Mucosa of gallbladder (tissue), 1 donor: ENCODE measurements around the gene SLFN12L. TPM values are rescaled to one million over a fixed set of nuclear protein-coding genes. Genes with fewer than 3 reads are reported as not detected.
"Not testable (repeated sequence)": the region's sequence is repeated elsewhere in the genome, so short reads cannot be mapped to it uniquely, and the experiment has no call there.

Experiments used
- DNase-seq: peaks from one replicate; pipeline ENCODE4 v3.0.0-alpha.2; 2020; ENCODE audit warnings: low spot score
- total RNA-seq: library from RNA; stranded (reverse); gene quantifications from one replicate; pipeline ENCODE4 v1.2.1, GENCODE V29; 2021
- donor health status: DM: no; HTN: no; CAD: no.

Gene SLFN12L
- 3.3 TPM for total RNA-seq

- DNase-seq = no peak
These were observed at the start of gene SLFN12L for GRCh38 chr17:35537601-35538141. TSS of gene SLFN12L (minus strand) at chr17:35537678. CDS start at chr17:35522364, 15,314 bp downstream.

- DNase-seq = no peak
These were observed 49.1 kb upstream of the SLFN12L start for GRCh38 chr17:35586569-35587073.

- DNase-seq = no peak
These were observed 46.6 kb upstream of the SLFN12L start for GRCh38 chr17:35584061-35584460.

GRCh38 chr17:35578929-35579432 lies 41.5 kb upstream of the SLFN12L start:
- no peak for DNase-seq

GRCh38 chr17:35578197-35578928 lies 40.9 kb upstream of the SLFN12L start, which contains the start of gene PEX12:
TSS of gene PEX12 (minus strand) at chr17:35578571. CDS start at chr17:35578021, 550 bp downstream.
- peak; percentile 92 for DNase-seq

- no peak for DNase-seq
These were observed 40.3 kb upstream of the SLFN12L start for GRCh38 chr17:35577830-35578196.

GRCh38 chr17:35575759-35576158 lies 38.3 kb upstream of the SLFN12L start:
- no peak for DNase-seq

GRCh38 chr17:35569405-35569804 lies 31.9 kb upstream of the SLFN12L start:
- no peak for DNase-seq

- no peak for DNase-seq
These were observed 31.1 kb upstream of the SLFN12L start for GRCh38 chr17:35568561-35568960.

GRCh38 chr17:35566968-35567367 lies 29.5 kb upstream of the SLFN12L start:
- DNase-seq = no peak

- DNase-seq = not testable (repeated sequence)
These were observed 25.7 kb upstream of the SLFN12L start for GRCh38 chr17:35563181-35563580.

GRCh38 chr17:35560703-35561102 lies 23.2 kb upstream of the SLFN12L start, which contains the start of gene SLFN14:
TSS of gene SLFN14 (minus strand) at chr17:35560819. CDS start at chr17:35558062, 2,757 bp downstream.
- no peak for DNase-seq

GRCh38 chr17:35559495-35560210 lies 22.2 kb upstream of the SLFN12L start:
- DNase-seq = no peak

GRCh38 chr17:35557353-35557752 lies 19.9 kb upstream of the SLFN12L start:
- no peak for DNase-seq

- no peak for DNase-seq
These were observed 18.2 kb upstream of the SLFN12L start for GRCh38 chr17:35555691-35556090.

- DNase-seq = no peak
These were observed 17.2 kb upstream of the SLFN12L start for GRCh38 chr17:35554668-35555067.

- no peak for DNase-seq
These were observed 15.8 kb upstream of the SLFN12L start for GRCh38 chr17:35553310-35553709.

GRCh38 chr17:35548978-35549377 lies 11.5 kb upstream of the SLFN12L start:
- DNase-seq = no peak

- DNase-seq = no peak
These were observed 10.8 kb upstream of the SLFN12L start for GRCh38 chr17:35548208-35548810.

- no peak for DNase-seq
These were observed 9.0 kb upstream of the SLFN12L start for GRCh38 chr17:35546487-35546886.

- DNase-seq = no peak
These were observed 7.7 kb upstream of the SLFN12L start for GRCh38 chr17:35545150-35545549.

- DNase-seq = no peak
These were observed 6.4 kb upstream of the SLFN12L start for GRCh38 chr17:35543856-35544255.
